Gastroesophageal sphincter (tissue), 3 donors: Measurements from ENCODE around the gene UBE2G2.

ENCODE experiments used
- EP300 ChIP-seq: sonication (generic); formaldehyde crosslinking; IDR thresholded peaks from one replicate; pipeline ENCODE4 v1.6.1; 2017; ENCODE audit warnings: antibody characterized with exemption, mild to moderate bottlenecking
- TF ChIP-seq, protein P1 (sequence below), 4 experiments: fragments of 200-600 bp in 2 of 4; fragments of 450-650 bp in 2 of 4; sonication (generic) in 1 of 4; IDR thresholded peaks; one replicate each; pipeline ENCODE4 v1.5.1; 2017 to 2019; ENCODE audit warnings: antibody characterized with exemption in 4 of 4, mild to moderate bottlenecking in 2 of 4, moderate library complexity in 2 of 4

DNA sequence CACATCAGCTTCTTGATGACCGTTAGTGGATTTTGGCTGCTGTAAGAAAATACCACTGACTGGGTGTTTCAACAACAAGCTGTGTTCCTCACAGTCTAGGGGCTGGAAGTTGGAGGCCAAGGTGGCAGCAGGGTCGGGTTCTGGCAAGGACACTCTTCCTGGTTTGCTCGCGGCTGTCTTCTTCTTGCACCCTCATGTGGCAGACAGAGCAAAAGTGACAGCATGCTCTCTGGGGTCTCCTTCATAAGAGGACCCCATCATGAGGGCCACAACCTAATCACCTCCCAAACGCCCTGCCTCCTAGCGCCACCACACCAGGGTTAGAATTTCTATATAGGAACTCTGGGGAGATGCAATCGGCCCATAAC, 71.6 kb downstream of the UBE2G2 start:
- TF ChIP-seq EP300, result no peak
- TF ChIP-seq, protein P1, sequence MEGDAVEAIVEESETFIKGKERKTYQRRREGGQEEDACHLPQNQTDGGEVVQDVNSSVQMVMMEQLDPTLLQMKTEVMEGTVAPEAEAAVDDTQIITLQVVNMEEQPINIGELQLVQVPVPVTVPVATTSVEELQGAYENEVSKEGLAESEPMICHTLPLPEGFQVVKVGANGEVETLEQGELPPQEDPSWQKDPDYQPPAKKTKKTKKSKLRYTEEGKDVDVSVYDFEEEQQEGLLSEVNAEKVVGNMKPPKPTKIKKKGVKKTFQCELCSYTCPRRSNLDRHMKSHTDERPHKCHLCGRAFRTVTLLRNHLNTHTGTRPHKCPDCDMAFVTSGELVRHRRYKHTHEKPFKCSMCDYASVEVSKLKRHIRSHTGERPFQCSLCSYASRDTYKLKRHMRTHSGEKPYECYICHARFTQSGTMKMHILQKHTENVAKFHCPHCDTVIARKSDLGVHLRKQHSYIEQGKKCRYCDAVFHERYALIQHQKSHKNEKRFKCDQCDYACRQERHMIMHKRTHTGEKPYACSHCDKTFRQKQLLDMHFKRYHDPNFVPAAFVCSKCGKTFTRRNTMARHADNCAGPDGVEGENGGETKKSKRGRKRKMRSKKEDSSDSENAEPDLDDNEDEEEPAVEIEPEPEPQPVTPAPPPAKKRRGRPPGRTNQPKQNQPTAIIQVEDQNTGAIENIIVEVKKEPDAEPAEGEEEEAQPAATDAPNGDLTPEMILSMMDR (IDR thresholded peaks at IDR 0.05), result no peak
